H9 (cell line): ENCODE data around the gene MAP3K5. TPM values are rescaled to one million over a fixed set of nuclear protein-coding genes. Genes with fewer than 3 reads are reported as not detected.

Experiments
- DNase-seq: peaks from one replicate; pipeline ENCODE4 v3.0.0-alpha.2; 2017
- H2AFZ ChIP-seq: one replicate; pipeline ENCODE4 v1.6.1; 2013; ENCODE audit warnings: mild to moderate bottlenecking, low read length, control low read depth, moderate library complexity
- H2AK5ac ChIP-seq: 2 replicates; pipeline ENCODE4 v1.6.1; 2013; ENCODE audit warnings: low read length, control low read depth, mixed read lengths; ENCODE audit not compliant: insufficient read length
- H2BK120ac ChIP-seq: one replicate; pipeline ENCODE4 v1.6.1; 2013; ENCODE audit warnings: low read depth, mild to moderate bottlenecking, low read length, control low read depth, inconsistent platforms; ENCODE audit not compliant: poor library complexity, severe bottlenecking
- H2BK12ac ChIP-seq: 2 replicates; pipeline ENCODE4 v1.6.1; 2013; ENCODE audit warnings: low read length, control low read depth, mixed read lengths, low read depth; ENCODE audit not compliant: insufficient read length
- H2BK15ac ChIP-seq: 2 replicates; pipeline ENCODE4 v1.6.1; 2013; ENCODE audit warnings: low read depth, low read length, control low read depth
- H2BK20ac ChIP-seq: one replicate; pipeline ENCODE4 v1.6.1; 2013; ENCODE audit warnings: low read depth, mild to moderate bottlenecking, low read length, control low read depth, inconsistent platforms; ENCODE audit not compliant: poor library complexity, severe bottlenecking
- H2BK5ac ChIP-seq: 2 replicates; pipeline ENCODE4 v1.6.1; 2013; ENCODE audit warnings: low read length, control low read depth, mixed read lengths; ENCODE audit not compliant: insufficient read length
- H3K14ac ChIP-seq: 2 replicates; pipeline ENCODE4 v1.6.1; 2013; ENCODE audit warnings: low read length, control low read depth; ENCODE audit not compliant: insufficient read depth
- H3K18ac ChIP-seq: 2 replicates; pipeline ENCODE4 v1.6.1; 2013; ENCODE audit warnings: low read depth, mild to moderate bottlenecking, mixed read lengths, low read length, control low read depth; ENCODE audit not compliant: insufficient read length
- H3K23ac ChIP-seq: 2 replicates; pipeline ENCODE4 v1.6.1; 2013; ENCODE audit warnings: low read length, control low read depth, mixed read lengths, low read depth; ENCODE audit not compliant: insufficient read length
- H3K23me2 ChIP-seq: 2 replicates; pipeline ENCODE4 v1.6.1; 2013; ENCODE audit warnings: low read depth, mild to moderate bottlenecking, mixed read lengths, low read length, control low read depth; ENCODE audit not compliant: insufficient read length, poor library complexity, severe bottlenecking
- H3K27ac ChIP-seq: 2 replicates; pipeline ENCODE4 v1.5.1; 2013; ENCODE audit warnings: low read length, control low read depth, mixed read lengths, low read depth; ENCODE audit not compliant: insufficient read length
- H3K27me3 ChIP-seq: 2 replicates; pipeline ENCODE4 v1.6.1; 2013; ENCODE audit warnings: low read length, control low read depth, inconsistent platforms; ENCODE audit not compliant: insufficient read depth
- H3K4ac ChIP-seq: 2 replicates; pipeline ENCODE4 v1.6.1; 2013; ENCODE audit warnings: low read depth, mild to moderate bottlenecking, control low read depth, inconsistent platforms, low read length, moderate library complexity
- H3K4me1 ChIP-seq: 2 replicates; pipeline ENCODE4 v1.6.1; 2013; ENCODE audit warnings: low read length, control low read depth, inconsistent platforms; ENCODE audit not compliant: insufficient read depth
- H3K4me2 ChIP-seq: 2 replicates; pipeline ENCODE4 v1.6.1; 2013; ENCODE audit warnings: low read length, control low read depth, mixed read lengths; ENCODE audit not compliant: insufficient read length, insufficient read depth
- H3K56ac ChIP-seq: 2 replicates; pipeline ENCODE4 v1.6.1; 2013; ENCODE audit warnings: low read depth, mild to moderate bottlenecking, mixed read lengths, low read length, control low read depth; ENCODE audit not compliant: insufficient read length
- H3K79me1 ChIP-seq: 2 replicates; pipeline ENCODE4 v1.6.1; 2013; ENCODE audit warnings: low read depth, mild to moderate bottlenecking, moderate library complexity, low read length, control low read depth, inconsistent platforms; ENCODE audit not compliant: insufficient read depth, poor library complexity, severe bottlenecking
- H3K79me2 ChIP-seq: 2 replicates; pipeline ENCODE4 v1.6.1; 2013; ENCODE audit warnings: low read length, control low read depth, inconsistent platforms; ENCODE audit not compliant: insufficient read depth
- H3K9ac ChIP-seq: 2 replicates; pipeline ENCODE4 v1.6.1; 2013; ENCODE audit warnings: low read length, control low read depth, mixed read lengths; ENCODE audit not compliant: insufficient read length; ENCODE audit errors: extremely low read depth
- H3K9me3 ChIP-seq: one replicate; pipeline ENCODE4 v1.6.1; 2013; ENCODE audit warnings: low read depth, low read length, inconsistent platforms; ENCODE audit not compliant: control insufficient read depth
- H3T11ph ChIP-seq: one replicate; pipeline ENCODE4 v1.6.1; 2013; ENCODE audit warnings: mild to moderate bottlenecking, low read length, control low read depth, inconsistent platforms
- H4K20me1 ChIP-seq: one replicate; pipeline ENCODE4 v1.6.1; 2013; ENCODE audit not compliant: control insufficient read depth, insufficient read length, insufficient read depth
- H4K5ac ChIP-seq: 2 replicates; pipeline ENCODE4 v1.6.1; 2013; ENCODE audit warnings: low read depth, mild to moderate bottlenecking, mixed read lengths, low read length, control low read depth; ENCODE audit not compliant: insufficient read length
- H4K8ac ChIP-seq: replicated peaks from 2 replicates; pipeline ENCODE4 v1.6.1; 2013; ENCODE audit warnings: low read length, control low read depth, mixed read lengths, low read depth; ENCODE audit not compliant: insufficient read length
- H4K91ac ChIP-seq: 2 replicates; pipeline ENCODE4 v1.6.1; 2013; ENCODE audit warnings: low read depth, mild to moderate bottlenecking, moderate library complexity, mixed read lengths, low read length, control low read depth; ENCODE audit not compliant: insufficient read length
- H3K27ac Mint-ChIP-seq, 3 experiments: 2 replicates in 2 of 3; 3 replicates in 1 of 3; pipeline ENCODE4 v1.8.0; 2020 to 2021; ENCODE audit warnings: mixed read lengths in 3 of 3, mild to moderate bottlenecking in 1 of 3, moderate library complexity in 1 of 3
- H3K27me3 Mint-ChIP-seq: 2 replicates; pipeline ENCODE4 v1.8.0; 2021; ENCODE audit warnings: low read depth, mild to moderate bottlenecking, moderate library complexity, mixed read lengths
- H3K36me3 Mint-ChIP-seq, 3 experiments: 2 replicates in 2 of 3; 3 replicates in 1 of 3; pipeline ENCODE4 v1.8.0; 2020 to 2021; ENCODE audit warnings: low read depth in 3 of 3, mixed read lengths in 3 of 3; ENCODE audit not compliant: insufficient read depth in 1 of 3
- H3K4me1 Mint-ChIP-seq, 2 experiments: 2 replicates each; pipeline ENCODE4 v1.8.0; 2020; ENCODE audit warnings: mixed read lengths in 2 of 2
- H3K4me3 Mint-ChIP-seq, 2 experiments: 2 replicates in 1 of 2; 3 replicates in 1 of 2; pipeline ENCODE4 v1.8.0; 2020 to 2021; ENCODE audit warnings: mild to moderate bottlenecking in 2 of 2, mixed read lengths in 2 of 2, moderate library complexity in 1 of 2
- H3K9me3 Mint-ChIP-seq, 2 experiments: 2 replicates in 1 of 2; 3 replicates in 1 of 2; pipeline ENCODE4 v1.8.0; 2020; ENCODE audit warnings: mild to moderate bottlenecking in 2 of 2, mixed read lengths in 2 of 2, moderate library complexity in 1 of 2
- total RNA-seq: library from RNA; stranded (reverse); gene quantifications from 2 replicates; pipeline ENCODE4 v1.2.1, GENCODE V29; 2021
- TF ChIP-seq, protein P1 (sequence below): fragments of 200-600 bp; sonication (generic); conservative IDR thresholded peaks from 3 replicates; pipeline ENCODE4 v1.8.0; 2021; ENCODE audit warnings: antibody characterized with exemption, mild to moderate bottlenecking

The MAP3K5 gene
- total RNA-seq, 1 experiment from 2014 or later = 1.6 TPM

DNA sequence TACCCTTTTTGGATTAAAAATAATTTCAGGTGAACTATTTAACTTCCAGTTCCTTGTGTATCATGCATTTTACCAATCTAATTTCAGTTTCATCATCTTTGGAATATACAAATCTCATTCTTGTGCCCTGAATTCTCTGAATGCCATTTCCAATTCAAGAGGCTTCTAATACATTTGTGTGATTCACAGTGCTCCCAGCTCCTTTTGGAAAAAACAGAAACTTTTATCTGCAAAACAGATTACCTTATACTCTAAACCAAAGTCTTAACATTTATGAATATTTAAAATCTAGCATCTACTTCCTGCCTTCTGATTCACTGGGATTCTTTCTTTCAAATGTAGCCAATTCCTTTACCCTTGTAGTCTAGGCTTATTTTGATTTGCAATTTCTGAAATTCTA, 19.0 kb upstream of the MAP3K5 start:
- Histone ChIP-seq H2BK5ac (no peak overlapping the region), H3K4me2 (no peak overlapping the region), H3K9me3 (no peaks in the 10 kb centered on the region), H3K23me2 (no peaks in the 10 kb centered on the region), H4K20me1 (no peaks in the 10 kb centered on the region), H2BK12ac (no peak overlapping the region), H3K23ac (no peak overlapping the region), H3K18ac (no peak overlapping the region), H3K4me1 (no peaks in the 10 kb centered on the region; the same call in 1 of the 2 replicates), H4K8ac (no peak overlapping the region), H3T11ph (no peak overlapping the region), H2AK5ac (no peak overlapping the region), H3K14ac (no peak overlapping the region), H2BK20ac (no peak overlapping the region), H2BK120ac (no peak overlapping the region), H4K5ac (no peak overlapping the region), H3K27ac (no peak overlapping the region), H3K79me1 (no peaks in the 10 kb centered on the region), H3K4ac (no peak overlapping the region), H3K27me3 (no peaks in the 10 kb centered on the region), H4K91ac (no peak overlapping the region), H3K9ac (no peak overlapping the region), H2BK15ac (no peak overlapping the region), H2AFZ (no peak overlapping the region), H3K79me2 (no peaks in the 10 kb centered on the region), H3K56ac (no peak overlapping the region)
- TF ChIP-seq, protein P1, sequence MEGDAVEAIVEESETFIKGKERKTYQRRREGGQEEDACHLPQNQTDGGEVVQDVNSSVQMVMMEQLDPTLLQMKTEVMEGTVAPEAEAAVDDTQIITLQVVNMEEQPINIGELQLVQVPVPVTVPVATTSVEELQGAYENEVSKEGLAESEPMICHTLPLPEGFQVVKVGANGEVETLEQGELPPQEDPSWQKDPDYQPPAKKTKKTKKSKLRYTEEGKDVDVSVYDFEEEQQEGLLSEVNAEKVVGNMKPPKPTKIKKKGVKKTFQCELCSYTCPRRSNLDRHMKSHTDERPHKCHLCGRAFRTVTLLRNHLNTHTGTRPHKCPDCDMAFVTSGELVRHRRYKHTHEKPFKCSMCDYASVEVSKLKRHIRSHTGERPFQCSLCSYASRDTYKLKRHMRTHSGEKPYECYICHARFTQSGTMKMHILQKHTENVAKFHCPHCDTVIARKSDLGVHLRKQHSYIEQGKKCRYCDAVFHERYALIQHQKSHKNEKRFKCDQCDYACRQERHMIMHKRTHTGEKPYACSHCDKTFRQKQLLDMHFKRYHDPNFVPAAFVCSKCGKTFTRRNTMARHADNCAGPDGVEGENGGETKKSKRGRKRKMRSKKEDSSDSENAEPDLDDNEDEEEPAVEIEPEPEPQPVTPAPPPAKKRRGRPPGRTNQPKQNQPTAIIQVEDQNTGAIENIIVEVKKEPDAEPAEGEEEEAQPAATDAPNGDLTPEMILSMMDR = no peak
- no peaks in the 10 kb centered on the region; a peak in 1 of 7 replicates for H3K36me3 Mint-ChIP-seq
- no peak for DNase-seq
- H3K4me3 Mint-ChIP-seq = no peak overlapping the region
- H3K27ac Mint-ChIP-seq = no peak overlapping the region
- H3K27me3 Mint-ChIP-seq = no peaks in the 10 kb centered on the region
- peaks cover 0 to 2% of the 10 kb centered on the region in 2 experiments; a peak in 1 of 5 replicates for H3K9me3 Mint-ChIP-seq
- peaks cover 4 to 11% of the 10 kb centered on the region in 2 experiments for H3K4me1 Mint-ChIP-seq
